ENCODE data around the gene CTNNA3.

CTNNA3 gene

DNA sequence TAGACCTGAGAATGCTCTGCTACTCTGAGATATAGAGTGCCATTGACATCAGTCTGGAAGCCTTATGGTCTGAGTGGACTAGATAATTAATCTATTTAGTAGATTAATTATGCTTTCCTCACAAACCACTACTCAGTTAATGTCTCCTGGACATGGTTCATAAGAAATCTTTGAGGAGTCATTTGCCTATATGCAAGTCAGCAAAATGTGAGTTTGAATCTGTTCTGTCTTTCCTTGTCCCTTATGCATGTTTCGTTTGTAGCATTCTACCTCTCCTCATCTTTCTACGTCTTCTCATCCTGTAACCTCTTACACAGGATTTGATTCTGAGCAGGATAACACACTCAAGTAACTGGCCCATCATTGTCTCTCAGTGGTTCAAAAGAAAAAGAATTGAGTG is 1505.6 kb downstream of the CTNNA3 start:
- Histone ChIP-seq H3K4me3 (ENCODE audit: severe bottlenecking) (no peak overlapping the region), H3K9me3 (ENCODE audit: severe bottlenecking) (no peaks in the 10 kb centered on the region), H3K4me1 (ENCODE audit: insufficient read depth, poor library complexity, severe bottlenecking) (no peaks in the 10 kb centered on the region), H3K36me3 (ENCODE audit: low read depth) (no peaks in the 10 kb centered on the region), H3K27me3 (ENCODE audit: insufficient read depth, poor library complexity, severe bottlenecking) (peaks cover 3% of the 10 kb centered on the region), H3K27ac (ENCODE audit: poor library complexity, severe bottlenecking) (no peak overlapping the region)
- no peak for DNase-seq (ENCODE audit: low spot score)
- TF ChIP-seq, protein P1, sequence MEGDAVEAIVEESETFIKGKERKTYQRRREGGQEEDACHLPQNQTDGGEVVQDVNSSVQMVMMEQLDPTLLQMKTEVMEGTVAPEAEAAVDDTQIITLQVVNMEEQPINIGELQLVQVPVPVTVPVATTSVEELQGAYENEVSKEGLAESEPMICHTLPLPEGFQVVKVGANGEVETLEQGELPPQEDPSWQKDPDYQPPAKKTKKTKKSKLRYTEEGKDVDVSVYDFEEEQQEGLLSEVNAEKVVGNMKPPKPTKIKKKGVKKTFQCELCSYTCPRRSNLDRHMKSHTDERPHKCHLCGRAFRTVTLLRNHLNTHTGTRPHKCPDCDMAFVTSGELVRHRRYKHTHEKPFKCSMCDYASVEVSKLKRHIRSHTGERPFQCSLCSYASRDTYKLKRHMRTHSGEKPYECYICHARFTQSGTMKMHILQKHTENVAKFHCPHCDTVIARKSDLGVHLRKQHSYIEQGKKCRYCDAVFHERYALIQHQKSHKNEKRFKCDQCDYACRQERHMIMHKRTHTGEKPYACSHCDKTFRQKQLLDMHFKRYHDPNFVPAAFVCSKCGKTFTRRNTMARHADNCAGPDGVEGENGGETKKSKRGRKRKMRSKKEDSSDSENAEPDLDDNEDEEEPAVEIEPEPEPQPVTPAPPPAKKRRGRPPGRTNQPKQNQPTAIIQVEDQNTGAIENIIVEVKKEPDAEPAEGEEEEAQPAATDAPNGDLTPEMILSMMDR (IDR thresholded peaks at IDR 0.05; ENCODE audit: poor library complexity, severe bottlenecking) = no peak
- ATAC-seq (ENCODE audit: low read depth) = no peak

DNA sequence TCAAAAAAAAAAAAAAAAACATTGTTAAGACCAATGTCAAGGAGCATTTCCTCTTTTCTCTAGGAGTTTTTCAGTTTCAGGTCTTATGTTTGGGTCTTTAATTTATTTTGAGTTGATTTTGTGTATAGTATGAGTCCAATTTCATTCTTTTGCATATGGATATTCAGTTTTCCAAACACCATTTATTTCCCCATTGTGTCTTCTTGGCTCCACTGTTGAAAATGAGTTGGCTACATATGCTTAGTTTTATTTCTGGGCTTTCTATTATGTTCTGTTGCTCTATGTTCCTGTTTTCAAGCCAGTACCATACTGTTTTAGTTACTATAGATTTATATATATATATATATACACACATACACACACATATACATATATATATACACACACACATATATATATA is 1506.7 kb downstream of the CTNNA3 start:
- TF ChIP-seq, protein P1 (IDR thresholded peaks at IDR 0.05; ENCODE audit: poor library complexity, severe bottlenecking) = no peak
- no peak overlapping the region for H3K4me3 ChIP-seq (ENCODE audit: severe bottlenecking)
- ATAC-seq (ENCODE audit: low read depth) = no peak
- no peak overlapping the region for H3K27ac ChIP-seq (ENCODE audit: poor library complexity, severe bottlenecking)
- no peaks in the 10 kb centered on the region for H3K9me3 ChIP-seq (ENCODE audit: severe bottlenecking)
- no peaks in the 10 kb centered on the region for H3K27me3 ChIP-seq (ENCODE audit: insufficient read depth, poor library complexity, severe bottlenecking)
- no peaks in the 10 kb centered on the region for H3K4me1 ChIP-seq (ENCODE audit: insufficient read depth, poor library complexity, severe bottlenecking)
- H3K36me3 ChIP-seq (ENCODE audit: low read depth) = no peaks in the 10 kb centered on the region
- no peak for DNase-seq (ENCODE audit: low spot score)

DNA sequence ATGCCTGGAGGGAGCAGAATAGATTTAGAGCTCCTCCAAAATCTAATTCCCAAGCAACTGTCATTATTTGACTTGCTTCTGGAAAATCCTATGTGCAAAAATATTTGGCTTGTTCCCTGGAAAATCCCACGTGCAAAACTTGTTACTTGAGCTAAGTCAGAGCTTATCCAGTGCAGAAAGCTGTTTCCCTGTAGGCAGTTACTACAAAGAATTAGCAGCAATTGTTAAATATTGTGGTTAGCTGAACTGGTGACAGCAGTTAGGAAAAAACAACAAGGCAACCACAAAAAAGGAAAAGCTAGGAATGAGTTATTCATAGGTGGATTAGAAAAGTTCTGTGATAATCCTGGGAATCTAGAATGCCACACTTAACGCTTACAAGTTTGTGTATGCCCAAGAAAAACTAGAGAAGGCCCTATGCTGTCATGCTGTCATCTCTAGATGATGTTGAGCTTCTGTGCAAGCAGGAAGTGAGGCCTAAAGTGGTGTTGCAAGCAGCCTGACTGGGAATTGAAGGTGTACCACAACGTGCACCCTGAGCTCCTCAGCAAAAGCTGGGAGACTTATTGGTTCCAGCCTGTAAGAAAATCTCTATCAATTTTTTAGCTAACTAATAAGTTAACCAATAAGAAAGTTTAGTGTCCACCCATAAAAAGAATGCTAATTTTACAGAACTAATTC is 1508.8 kb downstream of the CTNNA3 start:
- no peaks in the 10 kb centered on the region for H3K4me1 ChIP-seq (ENCODE audit: insufficient read depth, poor library complexity, severe bottlenecking)
- H3K27me3 ChIP-seq (ENCODE audit: insufficient read depth, poor library complexity, severe bottlenecking) = no peaks in the 10 kb centered on the region
- H3K9me3 ChIP-seq (ENCODE audit: severe bottlenecking) = no peaks in the 10 kb centered on the region
- no peak for ATAC-seq (ENCODE audit: low read depth)
- no peak overlapping the region for H3K27ac ChIP-seq (ENCODE audit: poor library complexity, severe bottlenecking)
- H3K4me3 ChIP-seq (ENCODE audit: severe bottlenecking) = no peak overlapping the region
- DNase-seq (ENCODE audit: low spot score) = no peak
- no peaks in the 10 kb centered on the region for H3K36me3 ChIP-seq (ENCODE audit: low read depth)
- TF ChIP-seq, protein P1 (IDR thresholded peaks at IDR 0.05; ENCODE audit: poor library complexity, severe bottlenecking) = no peak

GRCh38 chr10:66183028-66183427 is 1513.0 kb downstream of the CTNNA3 start:
- no peaks in the 10 kb centered on the region for H3K4me1 ChIP-seq (ENCODE audit: insufficient read depth, poor library complexity, severe bottlenecking)
- TF ChIP-seq, protein P1 (IDR thresholded peaks at IDR 0.05; ENCODE audit: poor library complexity, severe bottlenecking) = no peak
- DNase-seq (ENCODE audit: low spot score) (no peak), ATAC-seq (ENCODE audit: low read depth) (no peak)
- no peak overlapping the region for H3K27ac ChIP-seq (ENCODE audit: poor library complexity, severe bottlenecking)
- no peaks in the 10 kb centered on the region for H3K9me3 ChIP-seq (ENCODE audit: severe bottlenecking)
- no peaks in the 10 kb centered on the region for H3K36me3 ChIP-seq (ENCODE audit: low read depth)
- no peak overlapping the region for H3K4me3 ChIP-seq (ENCODE audit: severe bottlenecking)
- H3K27me3 ChIP-seq (ENCODE audit: insufficient read depth, poor library complexity, severe bottlenecking) = no peaks in the 10 kb centered on the region

GRCh38 chr10:66180581-66181318 is 1515.2 kb downstream of the CTNNA3 start:
- TF ChIP-seq, protein P1 (IDR thresholded peaks at IDR 0.05; ENCODE audit: poor library complexity, severe bottlenecking) = peak; percentile 81
- no peaks in the 10 kb centered on the region for H3K27me3 ChIP-seq (ENCODE audit: insufficient read depth, poor library complexity, severe bottlenecking)
- no peaks in the 10 kb centered on the region for H3K4me1 ChIP-seq (ENCODE audit: insufficient read depth, poor library complexity, severe bottlenecking)
- no peak overlapping the region for H3K27ac ChIP-seq (ENCODE audit: poor library complexity, severe bottlenecking)
- no peak overlapping the region for H3K4me3 ChIP-seq (ENCODE audit: severe bottlenecking)
- peak; percentile 29; the same call in 2 of the 3 replicates for ATAC-seq (ENCODE audit: low read depth)
- no peaks in the 10 kb centered on the region for H3K36me3 ChIP-seq (ENCODE audit: low read depth)
- no peak for DNase-seq (ENCODE audit: low spot score)
- H3K9me3 ChIP-seq (ENCODE audit: severe bottlenecking) = no peaks in the 10 kb centered on the region
